Neuron (in vitro differentiated cells): ENCODE data around the gene C1orf50.

Source experiments
- H2AFZ ChIP-seq: one replicate; pipeline ENCODE4 v1.6.1; 2013; ENCODE audit warnings: low read depth, mild to moderate bottlenecking, inconsistent platforms, low read length, moderate library complexity
- H3K27me3 ChIP-seq: one replicate; pipeline ENCODE4 v1.6.1; 2013; ENCODE audit warnings: low read length; ENCODE audit not compliant: insufficient read depth
- H3K36me3 ChIP-seq: one replicate; pipeline ENCODE4 v1.6.1; 2013; ENCODE audit warnings: low read length; ENCODE audit not compliant: insufficient read depth
- H3K4me1 ChIP-seq: one replicate; pipeline ENCODE4 v1.6.1; 2013; ENCODE audit warnings: low read length; ENCODE audit not compliant: insufficient read depth
- H3K4me3 ChIP-seq: 2 replicates; pipeline ENCODE4 v1.5.1; 2013; ENCODE audit warnings: mild to moderate bottlenecking, low read length, moderate library complexity
- H3K9me3 ChIP-seq: one replicate; pipeline ENCODE4 v1.6.1; 2013; ENCODE audit warnings: low read length

C1orf50 gene

DNA sequence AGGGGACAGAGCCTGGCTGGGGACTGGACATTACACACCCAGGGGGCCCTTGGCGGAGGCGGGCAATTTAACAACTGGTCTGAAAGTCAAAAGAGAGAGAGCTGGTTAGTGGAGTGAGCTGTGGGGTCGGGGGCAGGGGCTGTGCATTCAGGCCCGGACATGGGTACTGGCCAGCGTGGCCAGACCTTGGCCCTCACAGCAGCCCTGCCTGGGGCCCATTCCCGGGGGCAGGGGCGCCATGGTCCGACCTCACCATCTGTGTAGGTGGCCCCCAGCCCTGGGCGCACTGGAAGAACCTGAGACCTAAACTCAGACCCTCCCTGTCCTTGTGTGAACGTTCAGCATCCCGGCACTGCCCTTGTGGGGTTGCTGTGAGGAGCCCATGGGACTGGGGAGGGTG, 32.0 kb upstream of the C1orf50 start:
- Histone ChIP-seq H2AFZ (no peak overlapping the region), H3K4me3 (no peak overlapping the region), H3K9me3 (no peaks in the 10 kb centered on the region), H3K27me3 (no peaks in the 10 kb centered on the region), H3K36me3 (no peaks in the 10 kb centered on the region), H3K4me1 (peaks cover 4% of the 10 kb centered on the region)

DNA sequence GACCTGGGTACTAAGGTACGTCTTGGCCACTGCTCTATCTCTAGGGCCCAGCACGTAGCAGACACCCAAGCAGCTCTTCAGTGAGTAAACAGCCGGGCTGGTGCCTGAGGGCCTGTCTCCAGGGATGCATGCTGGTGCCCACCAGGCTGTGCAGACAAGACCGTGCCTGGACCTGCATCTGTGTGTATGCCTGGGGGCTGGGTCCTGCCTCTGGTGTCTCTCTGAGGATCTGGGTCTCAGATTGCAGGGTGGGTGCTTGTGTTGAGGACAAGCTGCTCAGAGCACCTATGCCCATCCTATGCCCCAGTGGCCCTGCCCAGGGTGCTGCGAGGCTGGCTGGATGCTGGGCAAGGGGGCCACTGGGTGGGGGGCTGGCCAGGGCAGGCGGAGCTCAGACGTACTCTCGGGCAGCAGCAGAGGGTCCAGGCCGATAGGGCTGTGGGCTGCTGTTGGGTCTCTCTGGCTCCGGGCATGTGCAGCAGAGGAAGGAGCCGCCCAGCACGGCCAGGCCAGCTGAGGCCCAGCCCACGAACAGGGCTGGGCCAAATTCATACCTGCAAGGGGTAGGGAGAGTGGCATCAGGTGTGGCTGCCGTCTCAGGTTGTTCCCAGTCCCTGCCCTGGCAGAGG, 31.5 kb upstream of the C1orf50 start:
- Histone ChIP-seq H3K4me3 (no peak overlapping the region), H3K4me1 (peaks cover 10% of the 10 kb centered on the region), H3K9me3 (no peaks in the 10 kb centered on the region), H2AFZ (no peak overlapping the region), H3K36me3 (no peaks in the 10 kb centered on the region), H3K27me3 (no peaks in the 10 kb centered on the region)

DNA sequence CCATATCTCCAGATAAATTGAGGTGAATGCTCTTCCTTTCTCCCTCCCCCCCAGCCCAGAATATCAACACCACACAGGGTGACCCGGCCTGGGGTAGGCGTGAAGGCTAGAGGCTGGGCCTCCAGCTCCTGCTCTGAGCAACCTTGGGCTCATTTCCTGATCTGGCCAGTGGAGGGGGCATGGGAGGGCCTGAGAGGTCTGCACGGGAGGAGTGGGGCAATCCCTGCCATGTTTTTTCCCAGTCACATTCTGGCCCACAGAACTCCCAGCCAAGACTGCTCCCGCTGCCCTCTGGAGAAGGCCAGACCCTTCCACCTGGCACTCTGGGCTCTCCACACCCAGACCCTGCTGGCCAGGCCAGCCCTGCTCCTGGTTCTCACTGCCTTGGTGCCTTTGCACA, 30.9 kb upstream of the C1orf50 start:
- Histone ChIP-seq H3K4me3 (no peak overlapping the region), H3K9me3 (no peaks in the 10 kb centered on the region), H3K27me3 (no peaks in the 10 kb centered on the region), H3K4me1 (peaks cover 15% of the 10 kb centered on the region), H3K36me3 (no peaks in the 10 kb centered on the region), H2AFZ (no peak overlapping the region)

DNA sequence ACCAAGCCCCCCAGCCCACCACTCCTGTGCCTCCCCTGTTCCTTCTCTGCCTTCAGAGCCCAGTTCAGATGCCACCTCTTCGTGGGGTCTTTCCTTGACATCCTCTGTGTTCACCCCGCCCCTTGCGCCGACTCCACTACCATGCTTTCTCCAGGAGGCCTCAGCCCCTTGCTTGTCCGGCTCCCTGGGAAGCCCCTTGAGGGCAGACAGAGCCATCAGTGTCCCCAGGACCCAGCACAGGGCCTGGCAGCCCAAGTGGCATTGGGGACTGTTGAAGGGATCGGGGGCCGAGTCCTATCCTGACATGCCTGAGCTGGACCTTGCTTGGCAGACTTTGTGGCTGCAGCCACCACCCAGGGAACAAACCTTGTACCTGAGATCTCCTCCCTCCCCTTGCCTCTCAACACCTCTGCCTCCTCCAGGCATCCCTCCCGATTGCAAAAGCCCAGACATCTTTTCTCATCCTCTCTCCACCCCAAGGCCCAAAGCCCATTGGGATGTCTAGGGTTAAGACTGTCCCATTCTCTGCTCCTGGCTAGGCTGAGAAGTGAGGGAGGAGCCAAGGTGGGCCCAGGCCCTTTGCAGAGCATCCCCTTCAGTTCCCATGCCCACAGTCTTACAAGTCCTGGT, 30.4 kb upstream of the C1orf50 start:
- H3K36me3 ChIP-seq: no peaks in the 10 kb centered on the region
- H3K27me3 ChIP-seq: no peaks in the 10 kb centered on the region
- no peak overlapping the region for H2AFZ ChIP-seq
- peaks cover 15% of the 10 kb centered on the region for H3K4me1 ChIP-seq
- H3K9me3 ChIP-seq: no peaks in the 10 kb centered on the region
- H3K4me3 ChIP-seq: no peak overlapping the region

DNA sequence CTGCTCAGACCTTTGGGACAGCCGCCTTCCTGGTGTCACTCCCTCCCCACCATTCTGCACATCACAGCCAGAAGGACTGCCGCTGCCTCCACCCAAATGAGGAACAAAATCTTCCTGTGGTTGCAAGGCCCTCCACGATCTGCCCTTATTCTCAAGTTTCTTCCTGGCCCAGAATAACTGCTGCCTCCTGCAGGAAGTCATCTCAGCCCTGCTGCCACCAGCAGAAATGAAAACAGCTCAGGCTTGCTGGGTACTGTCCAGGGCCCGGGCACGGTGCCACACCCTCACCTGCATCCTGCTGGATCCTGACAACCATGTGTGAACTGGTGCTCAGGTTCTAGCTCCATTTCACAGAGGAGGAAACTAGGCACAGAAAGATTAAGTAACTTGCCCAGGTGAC, 29.8 kb upstream of the C1orf50 start:
- H2AFZ ChIP-seq: no peak overlapping the region
- H3K27me3 ChIP-seq: no peaks in the 10 kb centered on the region
- H3K9me3 ChIP-seq: no peaks in the 10 kb centered on the region
- no peak overlapping the region for H3K4me3 ChIP-seq
- no peaks in the 10 kb centered on the region for H3K36me3 ChIP-seq
- peaks cover 15% of the 10 kb centered on the region for H3K4me1 ChIP-seq

DNA sequence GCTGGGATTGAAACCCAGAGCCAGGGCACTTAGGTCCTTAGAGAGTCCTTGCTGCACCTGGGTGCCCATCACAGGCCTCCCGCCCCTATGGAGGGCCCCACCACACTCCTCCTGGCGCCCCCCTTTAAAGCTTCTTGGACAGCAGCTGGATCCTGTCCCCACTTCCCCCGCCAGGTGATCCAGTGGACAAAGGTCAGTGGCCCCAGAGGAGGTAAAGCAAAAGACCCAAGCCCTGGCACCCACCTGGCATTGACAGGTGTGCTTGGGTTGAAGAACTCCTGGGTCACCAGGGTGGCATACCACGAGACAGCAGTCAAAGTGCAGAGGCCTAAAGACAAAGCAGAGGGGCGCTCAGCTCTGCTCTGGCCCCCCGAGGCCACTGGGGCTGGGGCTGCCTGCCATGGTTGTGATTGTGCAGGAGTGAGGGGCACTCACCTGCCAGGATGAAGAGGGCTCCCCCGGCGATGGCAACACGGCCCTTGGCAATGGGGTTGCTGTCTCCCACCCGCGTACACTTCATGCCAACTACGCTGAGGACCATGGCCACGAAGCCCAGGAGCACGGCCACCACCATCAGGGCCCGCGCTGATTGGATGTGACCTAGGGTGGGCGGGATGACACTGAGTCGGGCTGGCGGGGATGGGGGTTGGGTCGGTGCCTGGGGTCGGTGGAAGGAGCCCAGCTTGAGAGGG, 28.9 kb upstream of the C1orf50 start:
- H3K4me1 ChIP-seq: peaks cover 15% of the 10 kb centered on the region
- no peak overlapping the region for H2AFZ ChIP-seq
- H3K36me3 ChIP-seq: no peaks in the 10 kb centered on the region
- H3K9me3 ChIP-seq: no peaks in the 10 kb centered on the region
- no peaks in the 10 kb centered on the region for H3K27me3 ChIP-seq
- H3K4me3 ChIP-seq: no peak overlapping the region

DNA sequence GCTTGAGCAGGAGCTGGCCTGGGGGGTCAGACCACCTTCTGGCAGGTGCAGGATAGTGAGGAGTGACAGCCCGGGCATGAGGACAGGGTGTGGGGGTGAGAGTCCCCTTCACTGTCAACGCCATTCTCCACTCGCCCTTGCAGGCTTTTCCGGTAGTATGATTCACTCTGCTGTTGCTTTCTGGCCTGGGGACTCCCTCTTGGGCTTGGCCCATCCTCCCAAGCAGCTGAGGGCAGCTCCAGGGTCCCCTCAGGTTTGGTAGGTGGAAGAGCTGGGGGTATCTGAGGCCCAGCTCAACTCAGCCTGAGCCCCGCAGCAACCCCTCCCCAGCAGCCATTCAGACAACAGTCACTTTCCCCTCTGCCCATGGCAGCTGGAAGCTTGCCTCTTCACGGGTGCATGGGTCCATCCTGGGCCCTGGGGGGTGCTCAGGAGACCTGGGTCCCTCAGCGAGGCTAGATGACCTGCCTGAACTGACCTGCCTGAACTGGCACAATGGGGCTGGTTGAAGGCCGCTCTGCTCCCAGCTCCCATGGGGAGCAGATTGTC, 28.3 kb upstream of the C1orf50 start:
- no peaks in the 10 kb centered on the region for H3K9me3 ChIP-seq

DNA sequence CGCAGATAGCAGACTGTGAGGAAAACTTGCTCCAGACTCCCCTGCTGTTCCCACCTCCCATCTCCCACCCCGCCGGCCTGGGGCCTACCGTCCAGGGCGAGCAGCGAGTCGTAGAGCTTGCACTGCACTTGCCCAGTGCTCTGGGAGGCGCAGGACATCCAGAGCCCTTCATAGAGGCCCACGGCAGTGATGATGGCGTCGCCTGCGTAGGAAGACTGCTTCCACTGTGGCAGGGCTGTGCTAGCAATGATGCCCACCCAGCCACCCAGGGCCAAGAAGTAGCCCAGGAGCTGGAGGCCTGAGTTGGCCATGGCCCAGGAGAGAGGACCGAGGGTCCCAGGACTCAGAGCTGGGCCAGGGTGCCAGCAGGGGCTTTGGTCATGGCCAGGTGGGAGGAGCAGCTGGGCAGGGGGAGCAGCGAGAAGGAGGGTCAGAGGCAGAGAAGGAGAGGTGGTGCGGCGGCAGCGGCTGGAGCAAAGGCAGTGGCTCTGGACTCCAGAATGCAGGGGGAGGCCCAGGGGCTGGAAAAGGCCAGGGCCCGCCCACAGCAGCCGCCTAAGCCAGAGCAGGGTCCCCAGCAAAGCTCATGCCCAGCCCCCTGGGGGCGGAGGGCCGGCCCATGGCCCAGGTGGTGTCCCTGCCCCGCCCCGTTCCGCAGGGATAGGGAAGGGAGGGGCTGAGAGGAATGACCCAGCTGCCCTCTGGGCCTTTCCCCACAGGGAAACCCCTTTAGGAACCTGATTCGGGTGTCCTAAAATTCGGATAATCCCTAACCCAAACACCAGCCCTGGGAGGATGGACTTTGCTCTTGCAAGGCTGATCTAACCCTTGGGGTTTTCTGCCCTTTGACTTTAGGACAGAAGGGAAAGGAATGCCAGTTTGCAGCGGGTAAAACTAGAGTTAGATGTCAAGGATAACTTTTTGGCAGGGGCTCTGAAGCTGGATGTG, 27.0 kb upstream of the C1orf50 start, which contains the start of gene CLDN19:
Gene CLDN19, minus strand, starts transcription at position 484 of the 948 bp plus-strand sequence. Its CDS starts 173 bp downstream, at position 311.
- peaks cover 15% of the 10 kb centered on the region for H3K4me1 ChIP-seq
- no peaks in the 10 kb centered on the region for H3K36me3 ChIP-seq
- H2AFZ ChIP-seq: no peak within 1 kb of the TSS
- no peak within 1 kb of the TSS for H3K4me3 ChIP-seq
- no peaks in the 10 kb centered on the region for H3K9me3 ChIP-seq
- no peaks in the 10 kb centered on the region for H3K27me3 ChIP-seq

More for the DNA sequence above, 28.3 kb upstream of the C1orf50 start:
- Histone ChIP-seq H3K27me3 (no peaks in the 10 kb centered on the region), H3K36me3 (no peaks in the 10 kb centered on the region), H2AFZ (no peak overlapping the region), H3K4me3 (no peak overlapping the region), H3K4me1 (peaks cover 15% of the 10 kb centered on the region)

DNA sequence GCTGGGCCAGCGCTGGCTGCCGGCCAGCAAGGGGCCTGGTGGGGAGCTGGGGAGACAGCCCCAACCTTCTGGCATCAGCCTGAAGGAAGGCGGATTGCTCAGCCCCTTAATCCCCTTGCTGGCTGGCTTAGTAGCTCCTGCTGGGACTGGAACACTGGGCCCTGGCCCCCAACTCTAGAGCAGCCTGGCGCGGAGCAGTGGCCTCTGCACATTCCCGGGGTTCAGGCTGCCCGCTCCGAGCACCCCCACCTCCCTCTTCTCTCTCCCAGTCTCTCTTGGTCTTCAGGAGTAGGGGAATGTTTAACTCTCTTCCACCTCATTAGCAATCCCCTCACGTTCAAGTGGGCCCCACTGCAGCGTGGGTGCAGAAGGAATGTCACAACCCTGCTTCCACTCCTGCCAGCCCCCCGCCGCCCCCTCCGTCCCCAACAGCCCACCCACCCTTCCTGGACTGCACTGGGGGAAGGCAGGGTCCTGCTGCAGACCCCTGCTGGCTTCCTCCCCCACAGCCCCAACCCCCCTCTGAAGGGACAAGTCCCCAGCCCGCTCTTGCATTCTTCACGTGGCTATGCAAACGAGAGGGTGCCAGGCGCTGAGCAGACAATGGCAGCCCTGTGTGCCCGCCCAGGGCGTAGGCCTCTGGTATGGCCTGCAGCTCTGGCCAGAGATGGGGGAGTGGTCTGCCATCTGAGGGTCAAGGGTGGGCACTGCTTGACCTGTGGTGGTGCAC, 26.0 kb upstream of the C1orf50 start:
- Histone ChIP-seq H2AFZ (no peak overlapping the region), H3K36me3 (peaks cover 7% of the 10 kb centered on the region), H3K9me3 (no peaks in the 10 kb centered on the region), H3K4me3 (no peak overlapping the region), H3K4me1 (peaks cover 15% of the 10 kb centered on the region), H3K27me3 (no peaks in the 10 kb centered on the region)

DNA sequence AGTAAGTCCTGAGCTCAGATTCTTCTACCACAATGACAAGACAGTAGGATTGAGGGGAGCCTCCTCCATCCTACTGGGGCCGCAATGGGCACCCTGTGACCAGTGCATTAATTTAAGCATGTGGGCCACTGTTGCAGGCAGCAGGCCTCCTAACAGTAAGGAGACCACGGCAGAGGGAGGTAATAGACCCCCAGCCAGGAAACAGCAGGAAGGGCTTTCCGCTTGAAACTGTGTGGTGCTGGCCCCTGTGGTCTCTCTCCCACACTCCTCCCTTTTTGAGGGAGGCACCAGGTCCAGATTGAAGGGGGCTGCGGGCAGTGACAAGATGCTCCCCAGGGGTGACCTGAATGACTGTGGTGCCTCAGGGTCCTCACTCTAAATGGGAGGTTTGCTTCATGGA, 25.3 kb upstream of the C1orf50 start:
- no peak overlapping the region for H3K4me3 ChIP-seq
- H3K9me3 ChIP-seq: no peaks in the 10 kb centered on the region
- peaks cover 15% of the 10 kb centered on the region for H3K4me1 ChIP-seq
- no peak overlapping the region for H2AFZ ChIP-seq
- H3K27me3 ChIP-seq: no peaks in the 10 kb centered on the region
- H3K36me3 ChIP-seq: peaks cover 14% of the 10 kb centered on the region

DNA sequence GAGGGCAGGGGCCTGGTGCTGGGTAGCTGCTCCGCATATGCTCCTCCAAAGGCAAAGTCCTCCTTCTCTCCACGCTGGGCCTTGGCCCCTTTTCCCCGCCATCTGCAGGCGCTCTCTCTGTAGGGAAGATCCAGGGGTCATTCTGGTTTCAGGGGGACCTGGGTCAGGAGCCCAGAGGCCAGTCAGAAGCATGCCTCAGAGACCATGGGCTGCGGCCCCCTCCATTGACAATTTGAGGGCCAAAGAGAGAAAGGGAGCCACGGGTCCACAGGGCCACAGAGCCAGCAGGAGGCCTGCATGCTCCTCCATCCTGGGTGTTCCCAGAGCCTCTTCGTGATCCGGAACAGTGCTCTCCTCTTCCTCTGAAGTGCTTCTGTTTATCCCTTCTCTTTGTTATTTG, 24.9 kb upstream of the C1orf50 start:
- no peak overlapping the region for H3K4me3 ChIP-seq
- H3K36me3 ChIP-seq: peaks cover 18% of the 10 kb centered on the region
- H3K27me3 ChIP-seq: no peaks in the 10 kb centered on the region
- no peak overlapping the region for H2AFZ ChIP-seq
- peaks cover 15% of the 10 kb centered on the region for H3K4me1 ChIP-seq
- no peaks in the 10 kb centered on the region for H3K9me3 ChIP-seq
